Gastrocnemius medialis (tissue), 4 donors: ENCODE results near the gene CCL2. TPM values are rescaled to one million over a fixed set of nuclear protein-coding genes. Genes with fewer than 3 reads are reported as not detected.

ENCODE experiments used
- ATAC-seq, 2 donors: fragments of 150-250 bp; one replicate each; pipeline ENCODE4 v1.9.1; 2016
- DNase-seq, 2 donors: peaks; one replicate each; pipeline ENCODE4 v3.0.0-alpha.2; 2019
- H3K27ac ChIP-seq, 4 donors: fragments of 200-600 bp; sonication (generic); 1 replicate in 1 of 4; 2 replicates in 3 of 4; pipeline ENCODE4 v1.5.1; 2016 to 2018; ENCODE audit warnings: mild to moderate bottlenecking in 2 of 4, moderate library complexity in 1 of 4
- H3K27me3 ChIP-seq, 3 donors: fragments of 200-600 bp; sonication (generic) in 2 of 3; 1 replicate in 1 of 3; 2 replicates in 2 of 3; pipeline versions ENCODE4 v1.5.1 to v1.6.0; 2016 to 2019; ENCODE audit warnings: mild to moderate bottlenecking in 1 of 3, moderate library complexity in 1 of 3
- H3K36me3 ChIP-seq, 2 donors: fragments of 200-600 bp; sonication (generic) in 1 of 2; one replicate each; pipeline ENCODE4 v1.5.1; 2017 to 2018
- H3K4me1 ChIP-seq, 2 donors: fragments of 200-600 bp; sonication (generic) in 1 of 2; one replicate each; pipeline ENCODE4 v1.5.1; 2016 to 2017; ENCODE audit warnings: mild to moderate bottlenecking in 2 of 2
- H3K4me3 ChIP-seq, 4 donors: fragments of 200-600 bp; sonication (generic) in 3 of 4; 1 replicate in 1 of 4; 2 replicates in 3 of 4; pipeline ENCODE4 v1.5.1; 2016 to 2019; ENCODE audit warnings: mild to moderate bottlenecking in 2 of 4
- H3K9me3 ChIP-seq, 3 donors: fragments of 200-600 bp; sonication (generic) in 2 of 3; 1 replicate in 1 of 3; 2 replicates in 2 of 3; pipeline ENCODE4 v1.5.1; 2016 to 2019
- CTCF ChIP-seq, 5 experiments: fragments of 450-650 bp in 3 of 5; fragments of 200-600 bp in 2 of 5; sonication (generic) in 2 of 5; IDR thresholded peaks in 4 of 5; conservative IDR thresholded peaks in 1 of 5; 1 replicate in 4 of 5; 2 replicates in 1 of 5; pipeline ENCODE4 v1.5.1; 2016 to 2019; ENCODE audit warnings: antibody characterized with exemption in 5 of 5, mild to moderate bottlenecking in 3 of 5, moderate library complexity in 3 of 5
- POLR2A ChIP-seq, 2 donors: fragments of 450-650 bp; IDR thresholded peaks; one replicate each; pipeline ENCODE4 v1.6.1; 2017; ENCODE audit warnings: antibody characterized with exemption in 2 of 2, mild to moderate bottlenecking in 2 of 2, moderate library complexity in 2 of 2
- in situ Hi-C, 4 donors: fragments of 200-750 bp; cut with MboI; loops; one replicate each; pipeline versions ENCODE4 v1.15.0 to v1.8.0; 2017; ENCODE audit warnings: low sequenced_read_pairs in 4 of 4
- intact Hi-C: fragments of 100-400 bp; cut with DNase I; formaldehyde crosslinking; loops from one replicate; pipeline ENCODE4 v1.15.1; 2023; ENCODE audit warnings: low total_unique reads
- total RNA-seq, 4 donors: library from RNA; depleted of rRNA; stranded (reverse); fragments of >200 nt; gene quantifications; one replicate each; pipeline versions ENCODE4 v1.1.0 to v1.2.3, GENCODE V29; 2016

Gene CCL2
- 1 to 10 TPM; 1.1 to 5.8 (median 4.1) TPM for total RNA-seq

- no peaks in the 10 kb centered on the region for H3K36me3 ChIP-seq
- intact Hi-C loops = loop anchor here (5.0 kb wide), 1 partner anchor 57 kb away; no protein-coding TSS in a partner anchor
- peak within 1 kb of the TSS; percentile 24 to 48 (median 37) for H3K4me3 ChIP-seq
- H3K27ac ChIP-seq = peak within 1 kb of the TSS; percentile 67 to 83 (median 77)
- peak; percentile 27 to 34 for ATAC-seq
- peak; percentile 53 to 59 for DNase-seq
- H3K9me3 ChIP-seq = no peaks in the 10 kb centered on the region
- in situ Hi-C loops = no loop called here
- H3K4me1 ChIP-seq = peaks cover 34 to 59% of the 10 kb centered on the region in 2 donors
- H3K27me3 ChIP-seq = no peaks in the 10 kb centered on the region
- TF ChIP-seq POLR2A (IDR thresholded peaks at IDR 0.05) (peak in 1 of 2 donors; percentile 63), CTCF (IDR thresholded peaks at IDR 0.05 in 4 of 5, conservative IDR thresholded peaks at IDR 0.05 in 1 of 5) (no peak)
Measured at GRCh38 chr17:34254651-34255380, at the start of gene CCL2. Gene CCL2, plus strand, starts transcription at chr17:34255285. Its CDS starts 65 bp downstream, at chr17:34255350.

- H3K36me3 ChIP-seq = no peaks in the 10 kb centered on the region
- H3K27ac ChIP-seq = no peak overlapping the region
- peaks cover 0 to 3% of the 10 kb centered on the region in 2 donors for H3K4me1 ChIP-seq
- ATAC-seq (no peak), DNase-seq (no peak)
- intact Hi-C loops (no loop called here), in situ Hi-C loops (loop anchor here in 1 of 4 donors (10.0 kb wide), 1 partner anchor 99 kb away; no protein-coding TSS in a partner anchor)
- TF ChIP-seq POLR2A (IDR thresholded peaks at IDR 0.05) = no peak
- TF ChIP-seq CTCF (IDR thresholded peaks at IDR 0.05 in 4 of 5, conservative IDR thresholded peaks at IDR 0.05 in 1 of 5) = no peak
- H3K9me3 ChIP-seq = no peaks in the 10 kb centered on the region
- H3K27me3 ChIP-seq = no peaks in the 10 kb centered on the region
- no peak overlapping the region for H3K4me3 ChIP-seq
Measured at GRCh38 chr17:34205401-34205800, 49.7 kb upstream of the CCL2 start.

- Histone ChIP-seq H3K9me3 (no peaks in the 10 kb centered on the region), H3K4me1 (peaks cover 0 to 3% of the 10 kb centered on the region in 2 donors), H3K27ac (peak overlapping the region in 2 of 4 donors; percentile 22 to 30), H3K36me3 (no peaks in the 10 kb centered on the region), H3K4me3 (no peak overlapping the region), H3K27me3 (no peaks in the 10 kb centered on the region)
- in situ Hi-C loops (loop anchor here in 1 of 4 donors (10.0 kb wide), 1 partner anchor 98 kb away; no protein-coding TSS in a partner anchor), intact Hi-C loops (no loop called here)
- no peak for ATAC-seq
- no peak for DNase-seq
- TF ChIP-seq POLR2A (IDR thresholded peaks at IDR 0.05) (no peak), CTCF (IDR thresholded peaks at IDR 0.05 in 4 of 5, conservative IDR thresholded peaks at IDR 0.05 in 1 of 5) (no peak)
Measured at GRCh38 chr17:34206569-34206968, 48.5 kb upstream of the CCL2 start.

GRCh38 chr17:34207572-34207971, 47.5 kb upstream of the CCL2 start:
- ATAC-seq (no peak), DNase-seq (no peak)
- no peak overlapping the region for H3K27ac ChIP-seq
- intact Hi-C loops = no loop called here
- TF ChIP-seq POLR2A (IDR thresholded peaks at IDR 0.05) = no peak
- TF ChIP-seq CTCF (IDR thresholded peaks at IDR 0.05 in 4 of 5, conservative IDR thresholded peaks at IDR 0.05 in 1 of 5) = no peak
- no peak overlapping the region for H3K4me3 ChIP-seq
- H3K9me3 ChIP-seq = no peaks in the 10 kb centered on the region
- no peaks in the 10 kb centered on the region for H3K27me3 ChIP-seq
- in situ Hi-C loops = loop anchor here in 1 of 4 donors (10.0 kb wide), 1 partner anchor 97 kb away; no protein-coding TSS in a partner anchor
- H3K36me3 ChIP-seq = no peaks in the 10 kb centered on the region
- H3K4me1 ChIP-seq = peaks cover 0 to 3% of the 10 kb centered on the region in 2 donors
